ENCODE data around the gene NXPE4.
"Not testable (repeated sequence)": the region's sequence is repeated elsewhere in the genome, so short reads cannot be mapped to it uniquely, and the experiment has no call there.

Gene NXPE4

GRCh38 chr11:114610984-114611944 lies 15.7 kb upstream of the NXPE4 start:
- in situ Hi-C loops (cut with HindIII; ENCODE audit: low sequenced_read_pairs): no loop called here

GRCh38 chr11:114610550-114610949 lies 15.0 kb upstream of the NXPE4 start:
- in situ Hi-C loops (cut with HindIII; ENCODE audit: low sequenced_read_pairs): no loop called here

- in situ Hi-C loops (cut with HindIII; ENCODE audit: low sequenced_read_pairs): no loop called here
Observed at GRCh38 chr11:114609429-114609828, 13.8 kb upstream of the NXPE4 start.

- in situ Hi-C loops (cut with HindIII; ENCODE audit: low sequenced_read_pairs): not testable (repeated sequence)
Observed at GRCh38 chr11:114608605-114609004, 13.0 kb upstream of the NXPE4 start.

- in situ Hi-C loops (cut with HindIII; ENCODE audit: low sequenced_read_pairs): no loop called here
Observed at GRCh38 chr11:114607753-114608459, 12.3 kb upstream of the NXPE4 start.

GRCh38 chr11:114606802-114607075 lies 11.2 kb upstream of the NXPE4 start:
- in situ Hi-C loops (cut with HindIII; ENCODE audit: low sequenced_read_pairs): not testable (repeated sequence)

- in situ Hi-C loops (cut with HindIII; ENCODE audit: low sequenced_read_pairs): no loop called here
Observed at GRCh38 chr11:114606003-114606801, 10.6 kb upstream of the NXPE4 start.

- in situ Hi-C loops (cut with HindIII; ENCODE audit: low sequenced_read_pairs): no loop called here
Observed at GRCh38 chr11:114605370-114605769, 9.8 kb upstream of the NXPE4 start.

GRCh38 chr11:114604886-114605285 lies 9.3 kb upstream of the NXPE4 start:
- in situ Hi-C loops (cut with HindIII; ENCODE audit: low sequenced_read_pairs): no loop called here

- in situ Hi-C loops (cut with HindIII; ENCODE audit: low sequenced_read_pairs): no loop called here
Observed at GRCh38 chr11:114604179-114604813, 8.7 kb upstream of the NXPE4 start.

GRCh38 chr11:114603151-114603550 lies 7.6 kb upstream of the NXPE4 start:
- in situ Hi-C loops (cut with HindIII; ENCODE audit: low sequenced_read_pairs): not testable (repeated sequence)

GRCh38 chr11:114598461-114598860 lies 2.9 kb upstream of the NXPE4 start:
- in situ Hi-C loops (cut with HindIII; ENCODE audit: low sequenced_read_pairs): no loop called here

GRCh38 chr11:114596175-114596919 lies 761 bp upstream of the NXPE4 start:
- in situ Hi-C loops (cut with HindIII; ENCODE audit: low sequenced_read_pairs): no loop called here

GRCh38 chr11:114594703-114595102 lies 883 bp downstream of the NXPE4 start:
- in situ Hi-C loops (cut with HindIII; ENCODE audit: low sequenced_read_pairs): no loop called here

- in situ Hi-C loops (cut with HindIII; ENCODE audit: low sequenced_read_pairs): no loop called here
Observed at GRCh38 chr11:114587398-114587953, 8.1 kb downstream of the NXPE4 start.

- in situ Hi-C loops (cut with HindIII; ENCODE audit: low sequenced_read_pairs): no loop called here
Observed at GRCh38 chr11:114586797-114587196, 8.8 kb downstream of the NXPE4 start.

- in situ Hi-C loops (cut with HindIII; ENCODE audit: low sequenced_read_pairs): no loop called here
Observed at GRCh38 chr11:114571712-114572111, 23.9 kb downstream of the NXPE4 start.

- in situ Hi-C loops (cut with HindIII; ENCODE audit: low sequenced_read_pairs): no loop called here
Observed at GRCh38 chr11:114569801-114570200, 25.8 kb downstream of the NXPE4 start.

GRCh38 chr11:114566276-114566675 lies 29.3 kb downstream of the NXPE4 start:
- in situ Hi-C loops (cut with HindIII; ENCODE audit: low sequenced_read_pairs): no loop called here

- in situ Hi-C loops (cut with HindIII; ENCODE audit: low sequenced_read_pairs): no loop called here
Observed at GRCh38 chr11:114564831-114565230, 30.8 kb downstream of the NXPE4 start.
